HG03520 (cell line): ENCODE results near the gene ZNF521.

Experiments
- ATAC-seq: cut with Tn5 transposase; IDR thresholded peaks from one replicate; pipeline ENCODE4 v1.9.1; 2021; ENCODE audit warnings: mild to moderate bottlenecking, moderate library complexity; ENCODE audit not compliant: unreplicated experiment

Gene ZNF521

GRCh38 chr18:25080211-25080610, 271.8 kb downstream of the ZNF521 start:
- no peak for ATAC-seq

- no peak for ATAC-seq
Observed at GRCh38 chr18:25077944-25078723, 273.8 kb downstream of the ZNF521 start.

- ATAC-seq, result no peak
Observed at GRCh38 chr18:25077038-25077943, 274.7 kb downstream of the ZNF521 start.

- ATAC-seq, result no peak
Observed at GRCh38 chr18:25075783-25076182, 276.2 kb downstream of the ZNF521 start.

- ATAC-seq, result no peak
Observed at GRCh38 chr18:25075331-25075730, 276.6 kb downstream of the ZNF521 start.

- no peak for ATAC-seq
Observed at GRCh38 chr18:25074925-25075324, 277.0 kb downstream of the ZNF521 start.

- no peak for ATAC-seq
Observed at GRCh38 chr18:25072205-25072604, 279.8 kb downstream of the ZNF521 start.

- ATAC-seq, result no peak
Observed at GRCh38 chr18:25067275-25068025, 284.5 kb downstream of the ZNF521 start.

- no peak for ATAC-seq
Observed at GRCh38 chr18:25066516-25066915, 285.4 kb downstream of the ZNF521 start.

GRCh38 chr18:25062720-25063119, 289.2 kb downstream of the ZNF521 start:
- ATAC-seq, result no peak

GRCh38 chr18:25061395-25061794, 290.6 kb downstream of the ZNF521 start:
- no peak for ATAC-seq

GRCh38 chr18:25058521-25058920, 293.4 kb downstream of the ZNF521 start:
- ATAC-seq, result no peak

GRCh38 chr18:25057491-25058050, 294.4 kb downstream of the ZNF521 start:
- ATAC-seq, result no peak

- ATAC-seq, result no peak
Observed at GRCh38 chr18:25056429-25056828, 295.5 kb downstream of the ZNF521 start.

- ATAC-seq, result no peak
Observed at GRCh38 chr18:25055076-25055475, 296.9 kb downstream of the ZNF521 start.

GRCh38 chr18:25053466-25053865, 298.5 kb downstream of the ZNF521 start:
- ATAC-seq, result no peak

- ATAC-seq, result no peak
Observed at GRCh38 chr18:25052511-25052921, 299.4 kb downstream of the ZNF521 start.

- no peak for ATAC-seq
Observed at GRCh38 chr18:25050605-25051004, 301.4 kb downstream of the ZNF521 start.

- ATAC-seq, result no peak
Observed at GRCh38 chr18:25047983-25048382, 304.0 kb downstream of the ZNF521 start.

- ATAC-seq, result no peak
Observed at GRCh38 chr18:25047421-25047820, 304.5 kb downstream of the ZNF521 start.

GRCh38 chr18:25044694-25045093, 307.3 kb downstream of the ZNF521 start:
- ATAC-seq, result no peak
